SK-N-SH treated with all-trans-retinoic acid at 6 μM for 48 hours (cell line): ENCODE results near the gene PRDX4.

Source experiments
- ATAC-seq: fragments of 200-7000 bp; cut with Tn5 transposase; 3 replicates; pipeline ENCODE4 v1.9.1; 2020; ENCODE audit warnings: mild to moderate bottlenecking, moderate library complexity
- ARNTL ChIP-seq: fragments of 450-650 bp; formaldehyde crosslinking; IDR thresholded peaks from 2 replicates; pipeline ENCODE4 v1.5.0; 2020; ENCODE audit warnings: low read depth, mild to moderate bottlenecking, moderate library complexity, borderline replicate concordance
- BACH2 ChIP-seq: fragments of 250-450 bp; sonication (Bioruptor Pico); IDR thresholded peaks from 2 replicates; pipeline ENCODE4 v1.9.0; 2021; ENCODE audit warnings: mild to moderate bottlenecking, borderline replicate concordance
- CREB5 ChIP-seq: fragments of 250-450 bp; sonication (Bioruptor Pico); IDR thresholded peaks from 2 replicates; pipeline ENCODE4 v1.5.1; 2020; ENCODE audit warnings: low read depth, mild to moderate bottlenecking, moderate library complexity
- CSDC2 ChIP-seq: fragments of 250-450 bp; sonication (Bioruptor Pico); IDR thresholded peaks from 2 replicates; pipeline ENCODE4 v1.5.0; 2020; ENCODE audit warnings: mild to moderate bottlenecking, moderate library complexity
- CSRNP3 ChIP-seq: fragments of 250-450 bp; sonication (Bioruptor Pico); IDR thresholded peaks from 2 replicates; pipeline ENCODE4 v1.5.1; 2021; ENCODE audit warnings: mild to moderate bottlenecking, moderate library complexity
- ESRRG ChIP-seq: fragments of 250-450 bp; sonication (Bioruptor Pico); IDR thresholded peaks from 2 replicates; pipeline ENCODE4 v1.6.1; 2021; ENCODE audit warnings: mild to moderate bottlenecking
- GLIS3 ChIP-seq: fragments of 250-450 bp; sonication (Bioruptor Pico); IDR thresholded peaks from 2 replicates; pipeline ENCODE4 v1.5.0; 2020; ENCODE audit warnings: mild to moderate bottlenecking, moderate library complexity
- ISL1 ChIP-seq: fragments of 250-450 bp; sonication (Bioruptor Pico); IDR thresholded peaks from 2 replicates; pipeline ENCODE4 v2.1.2; 2022; ENCODE audit warnings: mild to moderate bottlenecking, moderate library complexity
- OSR1 ChIP-seq: fragments of 250-450 bp; sonication (Bioruptor Pico); IDR thresholded peaks from 2 replicates; pipeline ENCODE4 v1.8.0; 2022; ENCODE audit warnings: moderate library complexity, mild to moderate bottlenecking, inconsistent platforms
- PATZ1 ChIP-seq: fragments of 250-450 bp; sonication (Bioruptor Pico); IDR thresholded peaks from 2 replicates; pipeline ENCODE4 v1.8.0; 2020; ENCODE audit warnings: mild to moderate bottlenecking, moderate library complexity, borderline replicate concordance
- POU6F1 ChIP-seq: fragments of 250-450 bp; sonication (Bioruptor Pico); IDR thresholded peaks from 2 replicates; pipeline ENCODE4 v1.8.0; 2021; ENCODE audit warnings: low read depth, mild to moderate bottlenecking, moderate library complexity, borderline replicate concordance
- PPARA ChIP-seq: fragments of 250-450 bp; sonication (Bioruptor Pico); IDR thresholded peaks from 2 replicates; pipeline ENCODE4 v1.5.0; 2020; ENCODE audit warnings: mild to moderate bottlenecking, borderline replicate concordance
- RARB ChIP-seq: fragments of 250-450 bp; sonication (Bioruptor Pico); IDR thresholded peaks from 2 replicates; pipeline ENCODE4 v1.8.0; 2021; ENCODE audit warnings: mild to moderate bottlenecking, moderate library complexity
- SNAI2 ChIP-seq: fragments of 250-450 bp; sonication (Bioruptor Pico); IDR thresholded peaks from 2 replicates; pipeline ENCODE4 v1.5.0; 2020; ENCODE audit warnings: mild to moderate bottlenecking, moderate library complexity
- TCF4 ChIP-seq: fragments of 250-450 bp; sonication (Bioruptor Pico); IDR thresholded peaks from 2 replicates; pipeline ENCODE4 v1.8.0; 2021; ENCODE audit warnings: mild to moderate bottlenecking, moderate library complexity, borderline replicate concordance
- TOX ChIP-seq: fragments of 250-450 bp; sonication (Bioruptor Pico); IDR thresholded peaks from 2 replicates; pipeline ENCODE4 v1.8.0; 2021; ENCODE audit warnings: mild to moderate bottlenecking, moderate library complexity, borderline replicate concordance
- ZC3H10 ChIP-seq: fragments of 250-450 bp; sonication (Bioruptor Pico); IDR thresholded peaks from 2 replicates; pipeline ENCODE4 v1.5.1; 2021; ENCODE audit warnings: mild to moderate bottlenecking, moderate library complexity
- ZFP3 ChIP-seq: fragments of 250-450 bp; sonication (Bioruptor Pico); IDR thresholded peaks from 2 replicates; pipeline ENCODE4 v1.5.0; 2020; ENCODE audit warnings: mild to moderate bottlenecking, moderate library complexity
- ZFP30 ChIP-seq: fragments of 450-650 bp; formaldehyde crosslinking; IDR thresholded peaks from 2 replicates; pipeline ENCODE4 v1.5.0; 2022; ENCODE audit warnings: mild to moderate bottlenecking, moderate library complexity
- ZNF565 ChIP-seq: fragments of 450-650 bp; formaldehyde crosslinking; conservative IDR thresholded peaks from 2 replicates; pipeline ENCODE4 v1.5.0; 2020; ENCODE audit warnings: low read depth, mild to moderate bottlenecking, moderate library complexity
- ZNF70 ChIP-seq: fragments of 450-650 bp; formaldehyde crosslinking; IDR thresholded peaks from 2 replicates; pipeline ENCODE4 v1.5.0; 2020; ENCODE audit warnings: mild to moderate bottlenecking, moderate library complexity
- ZNF8 ChIP-seq: fragments of 450-650 bp; formaldehyde crosslinking; IDR thresholded peaks from 2 replicates; pipeline ENCODE4 v1.5.0; 2020; ENCODE audit warnings: mild to moderate bottlenecking, moderate library complexity

Gene PRDX4

GRCh38 chrX:23720117-23720677 is 52.9 kb downstream of the PRDX4 start:
- TF ChIP-seq PATZ1 (CRISPR knock-in tag) (no peak), TOX (CRISPR knock-in tag) (no peak), ZNF70 (CRISPR knock-in tag) (no peak), ZC3H10 (CRISPR knock-in tag) (no peak), ZFP30 (CRISPR knock-in tag) (no peak), CSDC2 (no peak), ISL1 (CRISPR knock-in tag) (no peak), ZNF565 (no peak), PPARA (CRISPR knock-in tag) (no peak), GLIS3 (CRISPR knock-in tag) (no peak), CSRNP3 (CRISPR knock-in tag) (no peak), RARB (CRISPR knock-in tag) (no peak), OSR1 (CRISPR knock-in tag) (no peak), TCF4 (CRISPR knock-in tag) (no peak), POU6F1 (no peak)
- no peak for ATAC-seq

- TF ChIP-seq BACH2 (CRISPR knock-in tag) (no peak), ZC3H10 (CRISPR knock-in tag) (no peak), ZFP30 (CRISPR knock-in tag) (no peak), POU6F1 (no peak), ESRRG (CRISPR knock-in tag) (no peak), ZNF565 (no peak), TCF4 (CRISPR knock-in tag) (no peak), PPARA (CRISPR knock-in tag) (no peak), CSDC2 (no peak), SNAI2 (no peak), RARB (CRISPR knock-in tag) (no peak), ZFP3 (CRISPR knock-in tag) (no peak), ZNF8 (CRISPR knock-in tag) (no peak), OSR1 (CRISPR knock-in tag) (no peak), CSRNP3 (CRISPR knock-in tag) (no peak), ARNTL (CRISPR knock-in tag) (no peak), CREB5 (CRISPR knock-in tag) (no peak)
- no peak for ATAC-seq
Observed at GRCh38 chrX:23726191-23726590, 58.9 kb downstream of the PRDX4 start.
